HG02840 (cell line): ENCODE data around the gene DCP1B.

Source experiments
- ATAC-seq: cut with Tn5 transposase; IDR thresholded peaks from one replicate; pipeline ENCODE4 v1.9.1; 2021; ENCODE audit warnings: mild to moderate bottlenecking, moderate library complexity, moderate number of reproducible peaks; ENCODE audit not compliant: unreplicated experiment, low FRiP score

Gene DCP1B

GRCh38 chr12:1911598-1912575 is 92.4 kb downstream of the DCP1B start:
- no peak for ATAC-seq

GRCh38 chr12:1910468-1910867 is 93.8 kb downstream of the DCP1B start:
- ATAC-seq: no peak

- no peak for ATAC-seq
Measured at GRCh38 chr12:1908758-1909157, 95.5 kb downstream of the DCP1B start.

- ATAC-seq: no peak
Measured at GRCh38 chr12:1907652-1908611, 96.3 kb downstream of the DCP1B start.

GRCh38 chr12:1906579-1906978 is 97.7 kb downstream of the DCP1B start:
- no peak for ATAC-seq

GRCh38 chr12:1904875-1905274 is 99.4 kb downstream of the DCP1B start:
- ATAC-seq: no peak

- ATAC-seq: no peak
Measured at GRCh38 chr12:1896964-1897363, 107.3 kb downstream of the DCP1B start.
